ENCODE measurements around the gene HIVEP3.

HIVEP3 gene

DNA sequence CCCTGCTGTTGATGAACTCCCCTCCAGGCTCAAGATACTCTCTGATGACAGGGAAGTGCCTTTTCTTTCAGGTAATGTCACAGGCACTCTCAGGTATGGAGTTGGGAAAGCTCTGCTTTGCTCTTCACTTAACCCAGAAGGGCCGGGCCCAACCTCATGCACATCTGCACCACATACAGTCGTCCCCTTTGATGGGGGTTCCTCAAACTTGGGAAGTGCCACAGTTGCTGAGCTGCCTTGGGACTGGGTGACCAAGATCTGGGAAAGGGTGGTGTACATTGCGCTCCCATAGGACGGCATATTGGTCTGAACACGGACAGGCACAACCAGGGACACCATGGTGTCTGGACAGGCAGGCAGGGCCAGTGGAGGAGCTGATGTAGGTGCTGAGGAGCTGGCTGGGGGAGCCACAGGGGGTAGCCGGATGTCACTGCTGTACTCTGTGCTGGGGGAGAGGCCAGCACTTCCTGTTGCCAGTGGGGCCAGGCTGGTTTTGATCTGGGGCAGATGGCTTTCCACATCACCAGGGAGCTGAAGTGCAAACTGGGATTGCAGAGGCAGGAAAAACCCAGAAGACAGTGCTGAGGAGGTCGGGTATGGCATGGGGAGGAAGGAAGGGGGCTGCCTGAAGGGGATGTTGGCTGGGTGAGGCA is 338.1 kb downstream of the HIVEP3 start:
- Histone ChIP-seq H3K36me3 (ENCODE audit: insufficient read depth, low read length) (no peaks in the 10 kb centered on the region), H3K9ac (ENCODE audit: insufficient read length) (no peak overlapping the region), H3K9me3 (ENCODE audit: low read depth, low read length) (no peaks in the 10 kb centered on the region), H3K4me3 (no peak overlapping the region), H3K27ac (no peak overlapping the region)
- DNase-seq (ENCODE audit: low read depth, low spot score) = no peak
- TF ChIP-seq EZH2 (IDR thresholded peaks at IDR 0.05) (no peak), POLR2AphosphoS5 (IDR thresholded peaks at IDR 0.05; ENCODE audit: borderline replicate concordance, low read depth, low read length) (no peak), FOXP2 (optimal IDR thresholded peaks at IDR 0.05; ENCODE audit: control extremely low read depth, extremely low read length, insufficient read depth) (no peak)

DNA sequence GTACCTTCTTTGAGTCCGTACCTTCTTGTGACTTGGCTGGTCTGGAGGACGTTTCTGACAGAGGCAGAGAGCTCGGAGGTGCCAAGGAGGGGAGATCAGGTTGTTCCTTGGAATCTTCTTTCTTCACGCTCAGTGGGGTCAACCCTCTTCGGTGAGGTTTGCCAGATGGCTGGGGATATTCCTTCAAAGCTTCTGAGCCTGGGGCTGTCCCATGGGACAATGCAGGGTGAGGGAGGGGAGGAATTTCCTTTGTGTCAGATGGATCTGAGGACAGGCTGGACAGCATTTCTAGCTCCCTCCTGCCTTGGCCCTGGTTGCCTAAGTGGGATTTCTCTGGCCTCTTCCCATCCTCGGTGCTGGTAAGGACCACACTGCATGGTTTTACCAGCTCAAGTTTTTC is 338.7 kb downstream of the HIVEP3 start:
- Histone ChIP-seq H3K9me3 (ENCODE audit: low read depth, low read length) (no peaks in the 10 kb centered on the region), H3K4me3 (no peak overlapping the region), H3K36me3 (ENCODE audit: insufficient read depth, low read length) (no peaks in the 10 kb centered on the region), H3K27ac (no peak overlapping the region), H3K9ac (ENCODE audit: insufficient read length) (no peak overlapping the region)
- no peak for DNase-seq (ENCODE audit: low read depth, low spot score)
- TF ChIP-seq EZH2 (IDR thresholded peaks at IDR 0.05) = no peak
- no peak for TF ChIP-seq FOXP2 (optimal IDR thresholded peaks at IDR 0.05; ENCODE audit: control extremely low read depth, extremely low read length, insufficient read depth)
- TF ChIP-seq POLR2AphosphoS5 (IDR thresholded peaks at IDR 0.05; ENCODE audit: borderline replicate concordance, low read depth, low read length) = no peak

GRCh38 chr1:41578712-41579335 is 339.9 kb downstream of the HIVEP3 start:
- no peak overlapping the region for H3K4me3 ChIP-seq
- H3K9ac ChIP-seq (ENCODE audit: insufficient read length) = no peak overlapping the region
- H3K9me3 ChIP-seq (ENCODE audit: low read depth, low read length) = no peaks in the 10 kb centered on the region
- no peaks in the 10 kb centered on the region for H3K36me3 ChIP-seq (ENCODE audit: insufficient read depth, low read length)
- DNase-seq (ENCODE audit: low read depth, low spot score) = no peak
- H3K27ac ChIP-seq = no peak overlapping the region
- no peak for TF ChIP-seq POLR2AphosphoS5 (IDR thresholded peaks at IDR 0.05; ENCODE audit: borderline replicate concordance, low read depth, low read length)
- no peak for TF ChIP-seq EZH2 (IDR thresholded peaks at IDR 0.05)
- TF ChIP-seq FOXP2 (optimal IDR thresholded peaks at IDR 0.05; ENCODE audit: control extremely low read depth, extremely low read length, insufficient read depth) = no peak

- no peak for TF ChIP-seq EZH2 (IDR thresholded peaks at IDR 0.05)
- TF ChIP-seq FOXP2 (optimal IDR thresholded peaks at IDR 0.05; ENCODE audit: control extremely low read depth, extremely low read length, insufficient read depth) = no peak
- no peak for TF ChIP-seq POLR2AphosphoS5 (IDR thresholded peaks at IDR 0.05; ENCODE audit: borderline replicate concordance, low read depth, low read length)
- Histone ChIP-seq H3K36me3 (ENCODE audit: insufficient read depth, low read length) (no peaks in the 10 kb centered on the region), H3K9me3 (ENCODE audit: low read depth, low read length) (no peaks in the 10 kb centered on the region), H3K27ac (no peak overlapping the region), H3K9ac (ENCODE audit: insufficient read length) (no peak overlapping the region), H3K4me3 (no peak overlapping the region)
- no peak for DNase-seq (ENCODE audit: low read depth, low spot score)
Measured at GRCh38 chr1:41576620-41577019, 342.1 kb downstream of the HIVEP3 start.

GRCh38 chr1:41576206-41576605 is 342.5 kb downstream of the HIVEP3 start:
- TF ChIP-seq EZH2 (IDR thresholded peaks at IDR 0.05) (no peak), POLR2AphosphoS5 (IDR thresholded peaks at IDR 0.05; ENCODE audit: borderline replicate concordance, low read depth, low read length) (no peak), FOXP2 (optimal IDR thresholded peaks at IDR 0.05; ENCODE audit: control extremely low read depth, extremely low read length, insufficient read depth) (no peak)
- Histone ChIP-seq H3K27ac (no peak overlapping the region), H3K9me3 (ENCODE audit: low read depth, low read length) (no peaks in the 10 kb centered on the region), H3K9ac (ENCODE audit: insufficient read length) (no peak overlapping the region), H3K4me3 (no peak overlapping the region), H3K36me3 (ENCODE audit: insufficient read depth, low read length) (no peaks in the 10 kb centered on the region)
- DNase-seq (ENCODE audit: low read depth, low spot score) = no peak

- no peak for DNase-seq (ENCODE audit: low read depth, low spot score)
- Histone ChIP-seq H3K9me3 (ENCODE audit: low read depth, low read length) (no peaks in the 10 kb centered on the region), H3K9ac (ENCODE audit: insufficient read length) (no peak overlapping the region), H3K27ac (no peak overlapping the region), H3K4me3 (no peak overlapping the region), H3K36me3 (ENCODE audit: insufficient read depth, low read length) (no peaks in the 10 kb centered on the region)
- no peak for TF ChIP-seq POLR2AphosphoS5 (IDR thresholded peaks at IDR 0.05; ENCODE audit: borderline replicate concordance, low read depth, low read length)
Measured at GRCh38 chr1:41574842-41575241, 343.9 kb downstream of the HIVEP3 start.

DNA sequence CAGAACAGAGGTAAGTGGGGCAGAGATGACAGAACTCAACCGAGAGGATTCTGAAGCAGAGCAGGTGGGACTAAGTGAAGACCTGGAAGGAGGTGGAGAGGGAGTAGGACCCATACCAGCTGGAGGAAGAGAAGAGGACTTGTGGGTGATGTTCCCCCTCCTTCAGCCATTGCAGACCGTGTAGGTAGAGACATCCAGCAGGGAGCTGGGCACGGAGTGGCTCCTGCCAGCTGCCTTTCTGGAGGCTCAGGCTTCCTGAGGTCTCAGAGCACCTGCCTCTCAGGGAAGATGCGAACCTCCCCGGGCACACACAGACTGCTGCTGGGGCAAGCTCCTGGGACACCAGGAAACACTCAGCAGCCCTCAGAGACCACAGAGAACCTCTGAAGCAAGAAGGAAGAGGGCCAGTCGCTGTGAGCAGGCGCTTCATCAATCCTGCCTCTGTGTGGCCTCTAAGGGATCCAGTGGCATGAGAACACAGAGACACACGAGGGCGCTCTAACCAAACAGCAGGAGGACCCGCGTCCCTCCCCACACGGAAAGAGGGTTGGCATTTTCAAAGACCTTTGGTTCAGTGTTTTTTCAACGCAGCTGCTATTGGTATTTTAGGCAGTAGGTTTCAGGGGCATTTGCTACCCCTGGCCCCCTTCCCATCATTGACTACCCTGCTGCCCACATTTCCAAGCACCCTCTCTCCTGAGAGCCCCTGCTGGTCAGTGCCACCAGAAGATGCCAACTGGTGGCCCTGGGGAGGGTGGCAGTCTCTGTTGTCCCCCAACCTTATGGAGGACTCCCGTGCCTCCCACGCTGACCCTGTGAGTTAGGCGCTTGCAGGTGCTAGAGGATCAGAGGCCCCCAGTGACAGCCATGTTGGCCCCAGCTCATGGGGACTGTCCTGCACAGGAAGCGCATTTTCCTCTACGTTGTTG is 344.7 kb downstream of the HIVEP3 start:
- peak; percentile 34 for DNase-seq (ENCODE audit: low read depth, low spot score)

GRCh38 chr1:41573194-41573593 is 345.5 kb downstream of the HIVEP3 start:
- Histone ChIP-seq H3K27ac (no peak overlapping the region), H3K9me3 (ENCODE audit: low read depth, low read length) (no peaks in the 10 kb centered on the region), H3K9ac (ENCODE audit: insufficient read length) (no peak overlapping the region), H3K36me3 (ENCODE audit: insufficient read depth, low read length) (no peaks in the 10 kb centered on the region), H3K4me3 (no peak overlapping the region)
- TF ChIP-seq POLR2AphosphoS5 (IDR thresholded peaks at IDR 0.05; ENCODE audit: borderline replicate concordance, low read depth, low read length) (no peak), FOXP2 (optimal IDR thresholded peaks at IDR 0.05; ENCODE audit: control extremely low read depth, extremely low read length, insufficient read depth) (no peak), EZH2 (IDR thresholded peaks at IDR 0.05) (no peak)
- DNase-seq (ENCODE audit: low read depth, low spot score) = no peak

More for the DNA sequence above, 344.7 kb downstream of the HIVEP3 start:
- Histone ChIP-seq H3K4me3 (no peak overlapping the region), H3K36me3 (ENCODE audit: insufficient read depth, low read length) (no peaks in the 10 kb centered on the region), H3K9ac (ENCODE audit: insufficient read length) (no peak overlapping the region), H3K27ac (no peak overlapping the region), H3K9me3 (ENCODE audit: low read depth, low read length) (no peaks in the 10 kb centered on the region)
- TF ChIP-seq EZH2 (IDR thresholded peaks at IDR 0.05) = no peak
- no peak for TF ChIP-seq FOXP2 (optimal IDR thresholded peaks at IDR 0.05; ENCODE audit: control extremely low read depth, extremely low read length, insufficient read depth)
- no peak for TF ChIP-seq POLR2AphosphoS5 (IDR thresholded peaks at IDR 0.05; ENCODE audit: borderline replicate concordance, low read depth, low read length)
